SK-N-DZ (cell line): Measurements from ENCODE around the gene DPP6.

Experiments
- DNase-seq: peaks from one replicate; pipeline ENCODE4 v3.0.0-alpha.2; 2015; ENCODE audit warnings: low spot score

Gene DPP6

GRCh38 chr7:154874409-154875113, 822.4 kb downstream of the DPP6 start:
- DNase-seq, result no peak

- DNase-seq, result no peak
Measured at GRCh38 chr7:154875297-154875696, 823.1 kb downstream of the DPP6 start.

- no peak for DNase-seq
Measured at GRCh38 chr7:154876516-154876915, 824.3 kb downstream of the DPP6 start.

DNA sequence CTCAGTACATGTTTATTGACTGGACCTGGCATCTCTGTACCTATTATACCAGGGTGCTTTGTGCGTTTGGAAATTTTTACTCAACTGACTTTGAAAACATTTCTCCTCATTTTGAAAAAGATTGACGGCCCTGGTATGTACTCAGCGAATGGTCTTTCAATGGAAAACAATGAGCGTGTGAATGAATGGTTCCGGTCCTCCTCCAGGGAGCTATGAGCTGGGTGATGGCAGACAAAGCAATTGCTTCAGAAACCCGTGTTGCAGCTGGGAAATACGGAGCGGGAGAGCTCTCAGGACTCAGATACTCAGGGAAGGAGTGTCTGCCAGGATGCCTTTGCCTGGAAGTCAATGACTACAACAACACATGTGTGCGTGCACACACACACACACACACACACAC, 824.8 kb downstream of the DPP6 start:
- DNase-seq, result no peak

- no peak for DNase-seq
Measured at GRCh38 chr7:154879629-154880028, 827.4 kb downstream of the DPP6 start.

- no peak for DNase-seq
Measured at GRCh38 chr7:154880513-154880912, 828.3 kb downstream of the DPP6 start.

GRCh38 chr7:154881026-154881425, 828.8 kb downstream of the DPP6 start:
- DNase-seq, result no peak

DNA sequence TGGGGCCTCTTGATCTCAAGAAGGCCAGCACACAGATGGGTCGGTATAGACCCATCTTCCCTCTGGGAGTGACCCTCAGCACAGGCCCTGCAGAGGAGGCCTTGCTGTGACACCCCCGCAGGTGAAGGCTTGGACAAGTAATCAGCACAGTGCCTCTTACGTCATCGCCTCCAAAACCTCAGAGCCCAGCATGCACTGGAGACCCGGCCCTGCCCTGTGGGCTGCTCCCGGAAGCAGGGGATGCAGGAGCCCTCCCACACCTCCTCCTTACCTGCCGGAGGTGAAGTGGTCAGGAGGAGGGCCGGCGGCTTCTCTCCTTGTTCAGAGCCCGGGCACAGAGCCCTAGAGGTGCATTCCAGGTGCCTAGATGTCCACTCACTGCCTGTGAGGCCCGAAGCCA, 829.3 kb downstream of the DPP6 start:
- no peak for DNase-seq

DNA sequence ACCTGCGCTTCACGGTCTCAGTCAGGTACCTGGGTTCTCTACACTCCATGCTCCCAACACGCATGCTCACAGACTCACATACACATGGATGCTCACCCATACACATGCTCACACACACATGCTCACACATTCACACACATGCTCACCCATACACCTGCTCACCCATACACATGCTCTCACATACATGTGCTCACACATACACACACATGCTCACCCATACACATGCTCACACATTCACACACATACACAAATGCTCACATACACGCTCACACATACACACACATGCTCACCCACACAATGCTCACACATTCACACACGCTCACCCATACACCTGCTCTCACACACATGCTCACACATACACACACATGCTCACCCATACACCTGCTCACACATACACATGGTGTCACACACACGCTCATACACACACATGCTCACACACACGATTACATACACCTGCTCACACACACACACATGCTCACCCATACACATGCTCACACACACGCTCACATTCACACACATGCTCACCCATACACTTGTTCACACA, 830.8 kb downstream of the DPP6 start:
- no peak for DNase-seq

- no peak for DNase-seq
Measured at GRCh38 chr7:154884348-154884920, 832.2 kb downstream of the DPP6 start.

DNA sequence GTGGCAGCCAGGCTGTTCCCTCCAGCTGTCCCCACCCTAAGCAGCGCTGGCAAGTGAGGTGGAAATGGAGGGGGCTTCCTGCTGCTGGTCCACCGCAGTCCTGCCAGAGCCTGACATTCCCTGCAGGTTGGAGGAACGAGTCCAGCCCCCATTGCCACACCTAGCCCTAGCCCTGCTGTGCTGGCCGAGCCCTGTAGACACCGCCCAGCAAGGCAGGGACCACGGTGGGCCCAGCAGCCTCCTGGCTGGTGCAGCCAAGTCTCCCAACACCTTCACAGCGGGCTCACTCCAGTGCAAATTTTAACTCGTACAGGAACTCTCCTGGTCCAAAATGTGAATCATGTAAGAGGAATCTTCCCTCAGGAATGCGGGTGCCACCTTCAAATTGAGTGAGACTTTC, 834.4 kb downstream of the DPP6 start:
- DNase-seq, result no peak

DNA sequence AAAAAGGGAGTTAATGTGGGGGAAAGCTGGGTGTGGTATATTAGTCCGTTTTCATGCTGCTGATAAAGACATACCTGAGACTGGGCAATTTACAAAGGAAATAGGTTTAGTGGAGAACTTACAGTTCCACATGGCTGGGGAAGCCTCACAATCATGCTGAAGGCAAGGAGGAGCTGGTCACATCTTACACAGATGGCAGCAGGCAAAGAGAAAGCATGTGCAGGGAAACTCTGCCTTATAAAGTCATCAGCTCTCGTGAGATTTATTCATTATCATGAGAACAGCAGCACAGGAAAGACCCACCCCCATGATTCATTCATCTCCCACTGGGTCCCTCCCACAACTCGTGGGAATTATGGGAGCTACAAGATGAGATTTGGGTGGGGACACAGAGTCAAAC, 836.5 kb downstream of the DPP6 start:
- DNase-seq, result no peak

- DNase-seq, result no peak
Measured at GRCh38 chr7:154892459-154892858, 840.3 kb downstream of the DPP6 start.

DNA sequence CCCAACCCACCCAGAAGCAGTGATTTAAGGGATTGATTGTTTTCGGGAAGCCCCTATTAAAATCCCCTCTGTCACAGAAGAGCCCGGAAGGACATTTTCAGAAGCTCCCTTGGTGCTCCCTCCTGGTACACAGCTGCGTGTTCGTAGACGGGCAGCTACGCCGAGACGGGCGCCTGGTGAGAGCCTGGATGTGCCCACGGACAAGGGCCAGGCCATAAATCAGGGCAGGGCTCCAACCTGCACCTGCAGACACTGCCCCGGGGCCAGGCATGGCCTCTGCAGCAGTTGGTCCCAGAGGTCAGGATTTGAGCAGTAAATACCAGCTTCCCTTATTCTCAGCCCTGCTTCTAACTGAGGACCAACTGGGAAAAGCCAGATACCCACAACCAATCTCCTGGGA, 843.9 kb downstream of the DPP6 start:
- DNase-seq, result no peak

DNA sequence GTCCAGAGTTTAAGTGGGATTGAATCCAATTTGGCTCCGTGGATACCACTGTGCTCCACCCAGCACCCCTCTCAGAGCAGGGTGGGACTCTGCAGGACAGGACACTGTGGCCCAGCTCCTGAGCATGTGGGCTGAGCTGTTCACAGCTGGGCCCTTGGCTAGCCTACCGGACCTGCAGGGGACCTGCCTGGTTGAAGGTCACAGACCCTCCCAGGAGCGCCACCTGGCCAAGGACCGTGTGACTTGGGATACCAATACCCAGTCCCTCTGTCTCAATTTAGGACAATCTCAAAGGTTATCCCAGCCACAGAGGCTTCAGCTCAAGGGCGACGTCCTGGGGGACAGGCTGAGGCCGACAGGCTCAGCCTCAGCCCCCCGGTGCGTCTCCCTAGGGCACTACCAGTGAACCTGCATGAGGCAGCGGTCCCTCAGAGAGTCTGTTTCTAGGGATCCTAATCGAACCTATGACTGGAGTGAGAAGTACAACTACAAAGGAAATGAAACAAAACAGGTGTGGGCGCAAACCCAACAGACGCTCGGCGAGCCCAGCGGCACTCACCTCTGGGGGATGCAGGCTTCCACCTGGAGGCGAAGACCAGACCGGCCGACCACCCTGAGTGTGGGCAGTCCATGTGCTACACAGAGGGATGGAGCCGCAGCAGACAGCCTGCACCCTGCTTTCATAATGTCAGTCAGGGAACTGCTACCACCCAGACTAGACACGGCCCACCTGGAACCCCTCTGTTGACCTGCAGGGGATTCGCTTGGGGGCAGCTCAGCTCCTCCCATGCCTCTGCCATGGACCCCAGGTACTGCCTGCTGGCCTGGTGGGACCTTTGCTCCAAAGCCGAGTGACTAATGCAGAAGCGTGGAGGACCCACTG, 847.0 kb downstream of the DPP6 start:
- DNase-seq, result no peak

GRCh38 chr7:154899862-154900261, 847.7 kb downstream of the DPP6 start:
- DNase-seq, result no peak

- DNase-seq, result no peak
Measured at GRCh38 chr7:154902600-154903082, 850.4 kb downstream of the DPP6 start.

DNA sequence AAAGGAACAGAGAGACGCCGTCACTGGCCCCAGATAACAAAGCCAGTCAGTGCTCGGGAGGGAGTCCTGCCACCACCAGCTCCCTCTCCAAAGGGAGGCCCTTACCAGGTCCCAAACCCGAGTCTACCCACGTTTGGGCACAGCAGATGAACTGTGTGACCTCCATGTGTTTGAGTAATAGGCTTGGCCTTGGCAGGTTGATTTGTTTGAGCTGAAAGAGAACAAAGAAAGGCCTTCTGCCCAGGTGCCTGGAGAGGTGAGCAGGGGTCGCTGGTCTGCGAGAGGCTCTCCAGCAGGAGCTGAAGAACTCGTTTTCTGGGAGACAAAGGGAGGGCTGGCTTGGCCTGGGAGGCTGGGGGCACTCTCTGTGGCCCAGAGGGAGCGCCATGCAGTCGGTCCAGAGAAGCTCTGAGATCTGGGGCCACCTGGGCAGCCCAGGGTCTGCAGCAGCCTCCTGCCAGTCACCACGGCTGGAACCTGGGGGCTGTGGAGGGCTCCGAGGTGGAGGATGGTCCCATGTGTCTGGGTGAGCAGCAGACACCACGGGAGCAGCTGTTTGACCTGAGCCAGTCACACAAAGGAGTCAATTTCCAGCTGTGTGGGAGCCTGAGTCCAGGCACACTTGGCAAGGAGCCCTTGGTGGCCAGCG, 851.0 kb downstream of the DPP6 start:
- DNase-seq, result no peak

- no peak for DNase-seq
Measured at GRCh38 chr7:154905146-154905545, 852.9 kb downstream of the DPP6 start.

- DNase-seq, result no peak
Measured at GRCh38 chr7:154905615-154906014, 853.4 kb downstream of the DPP6 start.

- no peak for DNase-seq
Measured at GRCh38 chr7:154906201-154906600, 854.0 kb downstream of the DPP6 start.
